Activated CD4-positive, alpha-beta T cell treated with anti-CD3 and anti-CD28 coated beads, Interleukin-2, amount 50 U/mL, for 1 hour (primary cell): ENCODE data around the gene SECISBP2.
"Not testable (repeated sequence)": the region's sequence is repeated elsewhere in the genome, so short reads cannot be mapped to it uniquely, and the experiment has no call there.

Source experiments
- DNase-seq: peaks from one replicate; pipeline ENCODE4 v3.0.0-alpha.2; 2020

SECISBP2 gene

GRCh38 chr9:89309608-89310474 is 8.5 kb upstream of the SECISBP2 start:
- DNase-seq = no peak

DNA sequence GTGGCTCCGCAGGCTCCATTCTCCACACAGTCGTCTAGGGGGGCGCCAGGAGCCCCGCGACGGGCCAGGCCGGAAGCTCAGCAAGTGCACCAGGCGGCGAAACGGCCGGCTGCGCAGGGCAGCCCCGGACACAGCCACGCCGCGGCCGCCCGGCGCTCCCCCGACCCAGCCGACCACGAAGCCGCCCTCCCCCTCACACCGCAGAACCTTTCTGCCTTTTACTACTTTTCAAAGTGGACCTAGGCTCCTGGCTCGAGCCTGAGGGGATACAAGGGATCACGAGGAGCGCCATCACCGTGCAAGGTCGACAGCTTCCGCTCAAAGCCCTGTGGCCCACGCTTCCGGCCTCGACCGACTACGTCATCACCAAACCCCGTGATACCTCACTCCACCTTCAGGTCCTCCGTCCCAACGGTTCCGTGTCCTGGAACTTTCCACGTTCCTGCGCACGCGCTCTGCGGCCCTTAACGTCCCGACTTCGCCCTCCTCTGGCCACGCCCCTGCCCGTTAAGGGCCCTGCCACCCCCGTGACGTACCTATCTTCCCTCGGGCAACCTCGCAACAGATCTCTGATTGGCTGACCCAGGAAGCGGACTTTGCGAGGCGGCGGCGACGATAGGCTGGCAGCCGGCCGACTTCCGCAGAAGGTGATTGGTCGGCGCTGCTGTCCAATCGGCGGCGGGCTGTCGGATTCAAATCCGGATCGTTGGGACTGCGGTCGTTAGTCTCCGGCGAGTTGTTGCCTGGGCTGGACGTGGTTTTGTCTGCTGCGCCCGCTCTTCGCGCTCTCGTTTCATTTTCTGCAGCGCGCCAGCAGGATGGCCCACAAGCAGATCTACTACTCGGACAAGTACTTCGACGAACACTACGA is 7.6 kb upstream of the SECISBP2 start, which contains the start of gene CKS2:
CKS2 (plus strand) TSS at position 721 of the 871 bp plus-strand sequence; CDS start at position 819, 98 bp downstream.
- DNase-seq = peak; percentile 100

- no peak for DNase-seq
Measured at GRCh38 chr9:89311346-89312221, 6.7 kb upstream of the SECISBP2 start.

DNA sequence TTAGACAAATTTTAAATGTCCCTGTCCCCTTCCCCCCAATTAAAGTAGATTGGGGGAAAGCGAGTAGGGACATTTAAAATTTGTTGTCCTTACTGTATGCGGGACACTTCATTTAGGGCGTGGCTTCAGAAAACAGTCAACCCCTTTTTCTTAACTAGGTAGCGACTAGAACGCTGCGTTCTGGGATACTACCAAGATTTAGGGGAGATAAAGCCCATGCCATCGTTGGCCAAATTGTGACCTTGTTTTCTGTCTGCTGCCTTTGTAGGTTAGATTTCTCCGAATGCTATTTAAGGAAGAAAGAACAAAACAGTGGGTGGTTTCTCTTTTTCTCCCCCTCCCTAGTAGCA is 6.1 kb upstream of the SECISBP2 start:
- no peak for DNase-seq

DNA sequence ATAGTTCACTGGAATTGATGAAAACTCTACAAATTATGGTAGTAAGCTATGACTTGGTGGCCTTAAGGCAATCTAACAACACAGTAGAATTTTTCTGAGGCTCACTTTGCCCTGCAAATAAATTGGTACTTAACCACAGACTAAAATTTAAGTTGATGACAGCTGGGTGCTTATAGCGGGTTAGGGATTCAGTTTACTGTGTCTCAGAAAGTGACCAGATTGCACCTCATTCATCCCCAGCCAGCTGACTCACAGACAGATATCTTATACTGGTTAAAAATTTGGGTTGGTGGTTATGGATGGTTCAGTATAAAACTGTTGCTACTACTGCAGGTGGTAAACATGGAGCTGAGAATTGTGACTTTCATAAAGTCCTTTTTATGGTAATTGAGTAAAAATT is 4.5 kb upstream of the SECISBP2 start:
- no peak for DNase-seq

DNA sequence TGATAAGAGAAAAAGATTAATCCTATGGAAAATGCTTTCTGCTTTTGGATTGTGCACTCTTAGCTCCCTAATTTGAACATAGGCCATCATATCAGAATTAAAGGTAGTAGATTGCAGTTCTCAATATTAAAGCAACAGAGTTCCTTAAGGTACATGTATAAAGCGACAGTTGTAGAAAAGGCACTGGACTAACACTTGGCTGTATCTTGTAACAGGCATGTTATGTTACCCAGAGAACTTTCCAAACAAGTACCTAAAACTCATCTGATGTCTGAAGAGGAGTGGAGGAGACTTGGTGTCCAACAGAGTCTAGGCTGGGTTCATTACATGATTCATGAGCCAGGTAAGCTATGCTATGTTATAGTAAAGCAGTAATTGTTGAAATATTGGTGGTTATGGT is 3.3 kb upstream of the SECISBP2 start:
- no peak for DNase-seq

- DNase-seq = no peak
Measured at GRCh38 chr9:89315482-89315881, 2.8 kb upstream of the SECISBP2 start.

GRCh38 chr9:89317282-89317681 is 1.0 kb upstream of the SECISBP2 start:
- no peak for DNase-seq

DNA sequence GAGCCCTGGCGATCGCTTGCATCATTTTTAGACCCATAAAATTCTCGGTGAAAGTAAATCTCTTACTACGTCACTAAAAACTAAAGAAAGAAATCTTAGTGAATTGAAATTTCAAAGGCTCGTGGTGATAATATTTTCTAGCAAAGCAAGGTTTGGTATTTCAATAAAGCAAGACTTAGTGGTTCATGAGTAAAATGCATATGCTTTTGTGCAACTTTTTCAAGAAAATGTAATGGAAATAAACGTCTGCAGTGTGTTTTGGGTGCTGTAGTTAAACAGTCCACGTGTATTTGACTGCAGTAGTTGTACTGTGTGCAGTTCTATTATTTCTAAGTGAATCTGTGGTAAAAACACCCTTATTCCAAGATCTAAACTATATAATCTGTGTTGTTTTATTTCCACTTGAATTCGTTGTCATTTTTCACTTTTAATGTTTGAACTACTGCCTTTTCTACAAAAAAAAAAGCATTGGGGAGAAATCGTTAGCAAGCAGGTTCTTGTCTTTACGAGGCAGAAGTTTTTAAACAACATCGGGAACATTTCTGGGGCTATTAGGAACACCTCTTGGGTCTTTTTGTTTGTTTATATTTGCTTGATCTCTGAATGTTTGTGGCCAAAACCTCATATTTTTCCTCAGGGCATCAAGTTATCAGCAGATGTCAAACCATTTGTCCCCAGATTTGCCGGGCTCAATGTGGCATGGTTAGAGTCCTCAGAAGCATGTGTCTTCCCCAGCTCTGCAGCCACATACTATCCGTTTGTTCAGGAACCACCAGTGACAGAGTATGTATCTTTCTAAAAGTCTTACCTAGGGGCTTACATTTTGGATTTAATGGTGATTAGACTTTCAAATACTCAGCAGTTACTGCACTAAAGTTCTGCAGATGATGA is 960 bp downstream of the SECISBP2 start:
- DNase-seq = no peak

DNA sequence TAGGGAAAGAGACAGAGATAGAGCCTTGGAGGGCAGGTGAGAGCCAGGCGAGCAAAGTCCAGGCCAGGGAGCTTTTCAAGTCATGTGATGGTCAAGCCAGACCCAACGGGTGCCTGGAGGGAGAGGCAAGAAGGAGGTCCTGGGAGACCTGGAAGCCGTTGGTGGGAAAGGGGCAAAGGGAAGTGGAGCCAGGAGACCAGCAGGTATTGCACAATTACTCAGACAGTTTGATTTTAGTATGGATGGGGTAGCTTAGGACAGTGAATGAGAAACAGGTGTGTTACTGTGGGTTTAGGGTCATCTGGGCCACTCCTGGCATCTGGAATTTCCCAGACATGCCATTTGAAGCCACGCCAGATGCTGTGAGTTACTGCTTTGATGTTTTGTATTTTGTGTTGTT is 5.1 kb downstream of the SECISBP2 start:
- no peak for DNase-seq

DNA sequence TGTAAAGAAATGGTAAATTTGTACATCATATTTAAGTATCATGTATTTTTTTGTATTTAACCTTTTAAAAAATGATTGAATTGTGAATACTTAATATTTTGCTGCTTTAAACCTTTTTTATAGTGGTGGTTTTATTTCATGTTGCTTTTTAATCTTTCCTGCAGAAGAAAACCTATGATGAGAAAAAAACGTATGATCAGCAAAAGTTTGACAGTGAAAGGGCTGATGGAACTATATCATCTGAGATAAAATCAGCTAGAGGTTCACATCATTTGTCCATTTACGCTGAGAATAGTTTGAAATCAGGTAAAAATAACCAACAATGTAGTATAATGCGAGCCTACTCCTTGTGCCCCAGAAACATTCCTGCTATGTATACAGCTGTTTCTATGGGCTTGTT is 7.4 kb downstream of the SECISBP2 start:
- DNase-seq = no peak

- DNase-seq = no peak
Measured at GRCh38 chr9:89328064-89328463, 9.8 kb downstream of the SECISBP2 start.

DNA sequence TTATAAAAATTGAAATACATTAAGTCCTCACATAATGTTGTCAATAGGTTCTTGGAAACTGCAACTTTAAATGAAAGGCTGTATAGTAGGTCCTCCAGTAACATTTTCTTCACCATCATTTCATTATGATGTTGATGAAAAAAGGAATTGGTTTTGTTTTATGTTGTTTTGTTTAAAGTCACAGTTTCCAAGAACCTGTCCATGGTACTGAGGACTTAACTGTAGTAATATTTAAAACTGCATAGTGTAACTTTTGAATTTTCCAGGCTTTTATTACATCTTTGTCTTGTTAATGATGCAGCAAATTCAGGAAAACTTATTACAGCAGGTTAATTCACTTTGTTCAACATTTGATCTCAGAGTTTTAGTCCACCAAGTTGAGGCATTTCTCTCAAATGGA is 11.6 kb downstream of the SECISBP2 start:
- DNase-seq = no peak

DNA sequence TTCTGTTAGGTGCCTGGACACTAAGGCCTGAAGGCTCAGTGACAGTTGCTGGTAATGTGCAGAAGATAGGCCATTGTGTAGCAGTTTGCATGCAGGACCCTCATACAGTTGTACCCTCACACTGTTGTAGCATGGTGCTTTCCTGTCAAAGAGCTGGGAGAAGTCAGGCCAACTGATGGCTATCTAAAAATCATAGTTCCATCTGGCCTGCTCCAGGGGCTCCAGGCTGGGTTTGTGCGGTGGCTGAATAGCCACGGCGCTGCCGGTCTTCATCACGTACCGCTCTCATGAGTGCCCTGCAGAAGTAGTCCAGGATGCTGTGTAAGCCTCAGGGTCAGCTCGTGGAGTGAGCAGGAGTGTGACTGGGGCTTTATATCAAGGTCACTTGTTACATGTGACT is 12.2 kb downstream of the SECISBP2 start:
- DNase-seq = no peak

GRCh38 chr9:89339807-89340206 is 21.5 kb downstream of the SECISBP2 start:
- no peak for DNase-seq

DNA sequence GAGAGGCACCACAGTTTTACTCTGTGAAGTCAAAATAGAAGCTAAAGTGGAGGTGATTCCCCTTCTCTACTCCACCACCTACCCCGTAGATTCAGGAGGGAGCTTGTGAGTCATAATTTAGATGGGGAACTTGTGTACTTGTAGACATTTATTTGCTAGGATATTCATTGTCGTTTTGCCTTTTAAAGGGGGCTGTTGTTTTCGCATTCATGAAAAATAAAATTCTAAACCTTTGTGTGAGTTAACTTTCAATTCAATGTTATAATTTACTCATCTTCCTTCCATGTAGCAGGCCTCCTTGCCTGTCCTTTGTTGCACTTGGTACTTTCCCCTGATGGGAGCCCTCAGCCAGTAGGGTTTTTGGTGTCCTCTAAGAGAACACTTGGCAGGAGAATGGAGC is 22.0 kb downstream of the SECISBP2 start:
- DNase-seq = no peak

GRCh38 chr9:89342213-89342612 is 23.9 kb downstream of the SECISBP2 start:
- DNase-seq = no peak

DNA sequence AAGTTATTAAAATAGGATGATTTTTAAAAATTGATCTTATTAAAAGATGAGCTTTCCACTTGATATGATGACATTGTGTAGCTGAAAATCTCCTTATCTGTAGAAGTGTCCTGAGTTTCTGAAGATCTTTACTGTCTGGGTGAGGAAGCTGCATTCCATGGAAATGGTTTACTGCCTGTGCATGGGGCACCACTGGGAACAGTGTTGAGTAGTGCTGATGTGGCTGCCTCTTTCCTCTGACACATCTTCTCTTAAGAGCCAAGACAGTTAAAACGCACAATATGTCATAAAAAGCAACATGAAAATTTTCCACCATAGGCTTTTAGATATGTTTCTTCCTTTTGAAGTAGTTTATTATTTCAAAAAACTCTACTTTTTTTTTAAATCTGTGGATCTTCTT is 24.6 kb downstream of the SECISBP2 start:
- DNase-seq = no peak

- DNase-seq = not testable (repeated sequence)
Measured at GRCh38 chr9:89343812-89344211, 25.5 kb downstream of the SECISBP2 start.

GRCh38 chr9:89345476-89345875 is 27.2 kb downstream of the SECISBP2 start:
- no peak for DNase-seq

DNA sequence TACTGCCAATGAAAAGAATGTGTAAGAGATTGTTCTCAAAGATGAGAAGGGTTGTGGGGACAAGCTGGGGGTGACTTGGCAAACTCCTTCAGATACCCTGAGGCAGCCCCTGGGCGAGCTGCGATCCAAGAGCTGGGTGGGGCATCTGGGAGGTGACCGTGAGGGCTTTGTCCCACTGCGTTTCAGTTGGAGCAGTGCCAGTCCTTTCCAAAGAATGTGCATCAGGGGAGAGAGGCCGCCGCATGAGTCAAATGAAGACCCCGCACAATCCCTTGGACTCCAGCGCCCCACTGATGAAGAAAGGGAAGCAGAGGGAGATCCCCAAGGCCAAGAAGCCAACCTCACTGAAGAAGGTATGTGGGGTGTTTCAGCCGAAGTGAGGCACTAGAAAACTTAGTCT is 28.4 kb downstream of the SECISBP2 start:
- DNase-seq = no peak

DNA sequence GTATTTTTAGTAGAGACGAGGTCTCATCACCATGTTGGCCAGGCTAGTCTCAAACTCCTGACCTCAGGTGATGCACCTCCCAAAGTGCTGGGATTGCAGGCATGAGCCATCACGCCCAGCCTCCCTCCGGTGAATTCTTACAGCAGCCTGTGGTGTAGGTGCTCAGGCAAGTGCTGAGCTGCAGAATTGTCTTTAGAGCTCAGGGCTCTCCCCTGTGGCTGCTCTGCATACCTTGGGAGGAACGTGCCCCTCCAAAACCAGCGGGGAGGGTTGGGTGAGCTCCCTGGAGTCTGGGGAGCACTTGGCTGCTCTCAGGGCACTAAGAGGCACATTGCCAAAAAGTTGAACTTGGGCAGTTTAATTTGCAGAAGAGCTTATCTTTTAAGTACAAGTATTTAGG is 29.4 kb downstream of the SECISBP2 start:
- no peak for DNase-seq
